ENCODE results near the gene KIFC3.

- TF ChIP-seq CTCF (conservative IDR thresholded peaks at IDR 0.05; ENCODE audit: low read depth, low read length) (no peak), EZH2phosphoT487 (IDR thresholded peaks at IDR 0.05; ENCODE audit: borderline replicate concordance, low read length) (no peak), EZH2 (IDR thresholded peaks at IDR 0.05; ENCODE audit: low read length, unreplicated experiment) (no peak)
These were observed 43.8 kb downstream of the KIFC3 start for GRCh38 chr16:57758331-57759117.

All from PC-3 (cell line).